Esophagus squamous epithelium (tissue), 5 donors: Measurements from ENCODE around the gene MOGAT2. TPM values are rescaled to one million over a fixed set of nuclear protein-coding genes. Genes with fewer than 3 reads are reported as not detected.

Experiments
- DNase-seq: peaks from one replicate; lab custom pipeline; 2025; lab: John Stamatoyannopoulos, UW
- H3K27ac ChIP-seq, 4 donors: fragments of 200-600 bp; sonication (generic); one replicate each; pipeline ENCODE4 v1.5.1; 2016 to 2019; ENCODE audit warnings: mild to moderate bottlenecking in 1 of 4
- H3K27me3 ChIP-seq, 4 donors: fragments of 200-600 bp; sonication (generic); 1 replicate in 3 of 4; 2 replicates in 1 of 4; pipeline versions ENCODE4 v1.5.1 to v1.6.0; 2017 to 2021; ENCODE audit warnings: antibody characterized with exemption in 1 of 4
- H3K36me3 ChIP-seq, 3 donors: fragments of 200-600 bp; sonication (generic); one replicate each; pipeline ENCODE4 v1.5.1; 2016 to 2019
- H3K4me1 ChIP-seq, 3 donors: fragments of 200-600 bp; sonication (generic); one replicate each; pipeline ENCODE4 v1.5.1; 2017 to 2019
- H3K4me3 ChIP-seq, 4 donors: fragments of 200-600 bp; sonication (generic); 1 replicate in 3 of 4; 2 replicates in 1 of 4; pipeline ENCODE4 v1.5.1; 2016 to 2019; ENCODE audit warnings: mild to moderate bottlenecking in 2 of 4, moderate library complexity in 1 of 4
- H3K9me3 ChIP-seq, 3 donors: fragments of 200-600 bp; sonication (generic); one replicate each; pipeline ENCODE4 v1.5.1; 2016 to 2019
- CTCF ChIP-seq, 6 experiments: fragments of 450-650 bp in 4 of 6; fragments of 200-600 bp in 2 of 6; sonication (generic) in 2 of 6; IDR thresholded peaks; one replicate each; pipeline ENCODE4 v1.5.1; 2016 to 2019; ENCODE audit warnings: antibody characterized with exemption in 6 of 6, mild to moderate bottlenecking in 4 of 6, moderate library complexity in 4 of 6
- POLR2A ChIP-seq, 4 donors: fragments of 450-650 bp; IDR thresholded peaks; one replicate each; pipeline ENCODE4 v1.6.1; 2017; ENCODE audit warnings: antibody characterized with exemption in 4 of 4, mild to moderate bottlenecking in 4 of 4, moderate library complexity in 3 of 4
- WGBS, 2 donors: methylation state at CpG; one replicate each; pipeline ENCODE4 v1.1.5; 2018; 5-methylcytosine and 5-hydroxymethylcytosine counted together
- intact Hi-C: fragments of 100-400 bp; cut with DNase I; formaldehyde crosslinking; loops from one replicate; pipeline ENCODE4 v1.15.0; 2022
- total RNA-seq, 4 donors: library from RNA; depleted of rRNA; stranded (reverse); fragments of >200 nt; gene quantifications; one replicate each; pipeline ENCODE4 v1.1.0, GENCODE V29; 2016
- donor health status: DM: yes; HTN: yes; CAD: no.

The MOGAT2 gene
- total RNA-seq, 4 donors from 2014 or later: not detected

- no peaks in the 10 kb centered on the region for H3K4me1 ChIP-seq
- H3K27ac ChIP-seq: no peak overlapping the region
- H3K36me3 ChIP-seq: no peaks in the 10 kb centered on the region
- H3K4me3 ChIP-seq: no peak overlapping the region
- TF ChIP-seq POLR2A (IDR thresholded peaks at IDR 0.05): no peak
- TF ChIP-seq CTCF (IDR thresholded peaks at IDR 0.05): no peak
- DNase-seq: no peak
- 84 to 90% methylated on average over 11 to 13 of the region's 13 CpGs for WGBS, 2 donors
- H3K9me3 ChIP-seq: no peaks in the 10 kb centered on the region
- intact Hi-C loops: no loop called here
- no peaks in the 10 kb centered on the region for H3K27me3 ChIP-seq
These were observed 8.1 kb downstream of the MOGAT2 start for GRCh38 chr11:75725547-75726320.

- DNase-seq: no peak
- WGBS, 2 donors: 90 to 100% methylated on average over 2 of the region's 2 CpGs
- TF ChIP-seq POLR2A (IDR thresholded peaks at IDR 0.05) (no peak), CTCF (IDR thresholded peaks at IDR 0.05) (no peak)
- no peaks in the 10 kb centered on the region for H3K36me3 ChIP-seq
- intact Hi-C loops: no loop called here
- no peak overlapping the region for H3K27ac ChIP-seq
- H3K27me3 ChIP-seq: no peaks in the 10 kb centered on the region
- no peak overlapping the region for H3K4me3 ChIP-seq
- no peaks in the 10 kb centered on the region for H3K4me1 ChIP-seq
- no peaks in the 10 kb centered on the region for H3K9me3 ChIP-seq
These were observed 11.4 kb downstream of the MOGAT2 start for GRCh38 chr11:75728992-75729391.

- no peak overlapping the region for H3K27ac ChIP-seq
- 89% methylated on average over 4 of the region's 5 CpGs; no CpG with 5 or more reads in 1 of the 2 donors for WGBS, 2 donors
- DNase-seq: no peak
- no peaks in the 10 kb centered on the region for H3K27me3 ChIP-seq
- TF ChIP-seq POLR2A (IDR thresholded peaks at IDR 0.05) (no peak), CTCF (IDR thresholded peaks at IDR 0.05) (no peak)
- intact Hi-C loops: no loop called here
- H3K36me3 ChIP-seq: no peaks in the 10 kb centered on the region
- H3K4me1 ChIP-seq: no peaks in the 10 kb centered on the region
- no peak overlapping the region for H3K4me3 ChIP-seq
- H3K9me3 ChIP-seq: no peaks in the 10 kb centered on the region
These were observed 13.5 kb downstream of the MOGAT2 start for GRCh38 chr11:75731095-75731494.

DNA sequence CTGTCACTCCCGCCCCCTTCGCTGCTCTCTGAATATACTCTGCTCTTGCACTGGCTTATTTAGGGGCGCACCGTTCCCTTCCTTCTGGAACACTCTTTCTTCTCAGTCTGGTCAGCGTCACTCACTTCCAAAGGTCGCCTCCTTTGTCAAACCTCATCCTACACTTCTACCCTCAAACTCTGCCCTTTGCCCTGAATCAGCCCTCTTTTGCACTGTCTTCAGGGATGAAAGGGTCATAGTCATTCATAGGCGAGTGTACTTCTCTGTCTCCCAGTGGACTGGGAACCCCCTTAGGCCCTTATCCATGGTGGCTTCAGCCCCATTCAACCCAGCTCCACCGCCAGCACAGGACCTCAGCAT, 15.4 kb downstream of the MOGAT2 start:
- no peak overlapping the region for H3K27ac ChIP-seq
- H3K4me3 ChIP-seq: no peak overlapping the region
- H3K9me3 ChIP-seq: no peaks in the 10 kb centered on the region
- peaks cover 0 to 4% (median 0%) of the 10 kb centered on the region in 4 donors for H3K27me3 ChIP-seq
- DNase-seq: no peak
- intact Hi-C loops: no loop called here
- no peak for TF ChIP-seq POLR2A (IDR thresholded peaks at IDR 0.05)
- no peak for TF ChIP-seq CTCF (IDR thresholded peaks at IDR 0.05)
- no peaks in the 10 kb centered on the region for H3K36me3 ChIP-seq
- H3K4me1 ChIP-seq: no peaks in the 10 kb centered on the region
- 91% methylated on average over 8 of the region's 8 CpGs for WGBS, 2 donors

- Histone ChIP-seq H3K27ac (no peak overlapping the region), H3K4me1 (no peaks in the 10 kb centered on the region), H3K36me3 (no peaks in the 10 kb centered on the region), H3K4me3 (no peak overlapping the region), H3K27me3 (peaks cover 0 to 4% (median 0%) of the 10 kb centered on the region in 4 donors), H3K9me3 (no peaks in the 10 kb centered on the region)
- 49 to 55% methylated on average over 4 to 5 of the region's 5 CpGs for WGBS, 2 donors
- intact Hi-C loops: no loop called here
- no peak for DNase-seq
- TF ChIP-seq POLR2A (IDR thresholded peaks at IDR 0.05): no peak
- no peak for TF ChIP-seq CTCF (IDR thresholded peaks at IDR 0.05)
These were observed 15.9 kb downstream of the MOGAT2 start for GRCh38 chr11:75733431-75734107.
